B cell (primary cell): ENCODE measurements around the gene CELF2. TPM values are rescaled to one million over a fixed set of nuclear protein-coding genes. Genes with fewer than 3 reads are reported as not detected.

Source experiments
- ATAC-seq: fragments of 200-7000 bp; cut with Tn5 transposase; one replicate; pipeline ENCODE4 v1.10.0; 2021; ENCODE audit warnings: low read depth, mild to moderate bottlenecking, moderate number of reproducible peaks, moderate library complexity
- CTCF ChIA-PET: fragments of 350-600 bp; sonication (Branson Sonifier 250); formaldehyde crosslinking; loops from one replicate; lab custom pipeline; 2021; ENCODE audit warnings: antibody characterized with exemption, inconsistent platforms; lab: Charles Lee
- POLR2A ChIA-PET: fragments of 350-600 bp; sonication (Branson Sonifier 250); formaldehyde crosslinking; loops from one replicate; lab custom pipeline; 2021; ENCODE audit warnings: antibody characterized with exemption; lab: Charles Lee
- DNase-seq: peaks from one replicate; pipeline ENCODE4 v3.0.0; 2013
- H2AFZ ChIP-seq: 2 replicates; pipeline ENCODE4 v1.6.1; 2012; ENCODE audit warnings: mild to moderate bottlenecking, low read depth, low read length; ENCODE audit not compliant: insufficient read depth, poor library complexity, severe bottlenecking
- H3K27ac ChIP-seq, 2 donors: 1 replicate in 1 of 2; 2 replicates in 1 of 2; pipeline ENCODE4 v1.5.1; 2012 to 2013; ENCODE audit warnings: low read length in 2 of 2, mild to moderate bottlenecking in 2 of 2, moderate library complexity in 1 of 2
- H3K27me3 ChIP-seq, 4 experiments: fragments of 200-600 bp in 1 of 4; sonication (generic) in 1 of 4; replicated peaks in 1 of 4; 1 replicate in 2 of 4; 2 replicates in 2 of 4; pipeline versions ENCODE4 v1.6.1 to v1.7.0; 2013 to 2016; ENCODE audit warnings: low read length in 3 of 4, mild to moderate bottlenecking in 2 of 4, mixed read lengths in 1 of 4, moderate library complexity in 1 of 4; ENCODE audit not compliant: insufficient read depth in 4 of 4, control insufficient read depth in 3 of 4; ENCODE audit errors: control extremely low read depth in 1 of 4
- H3K36me3 ChIP-seq, 2 experiments: replicated peaks in 1 of 2; 1 replicate in 1 of 2; 2 replicates in 1 of 2; pipeline versions ENCODE4 v1.6.1 to v1.7.1; 2013; ENCODE audit warnings: low read length in 1 of 2; ENCODE audit not compliant: insufficient read depth in 2 of 2, control insufficient read depth in 1 of 2; ENCODE audit errors: control extremely low read depth in 1 of 2, extremely low read depth in 1 of 2
- H3K4me1 ChIP-seq, 2 donors: fragments of 200-600 bp in 1 of 2; sonication (generic) in 1 of 2; 1 replicate in 1 of 2; 2 replicates in 1 of 2; pipeline versions ENCODE4 v1.5.1 to v1.6.1; 2013 to 2017; ENCODE audit warnings: low read length in 2 of 2; ENCODE audit not compliant: control insufficient read depth in 2 of 2, insufficient read depth in 2 of 2
- H3K4me2 ChIP-seq: replicated peaks from 2 replicates; pipeline ENCODE3; 2012; ENCODE audit warnings: mild to moderate bottlenecking, low read depth, low read length; ENCODE audit not compliant: poor library complexity, severe bottlenecking
- H3K4me3 ChIP-seq, 5 experiments: fragments of 200-600 bp in 1 of 5; sonication (generic) in 1 of 5; 1 replicate in 3 of 5; 2 replicates in 2 of 5; pipeline versions ENCODE4 v1.5.1 to v1.7.0; 2011 to 2016; ENCODE audit warnings: low read length in 4 of 5, mild to moderate bottlenecking in 4 of 5, low read depth in 2 of 5, control low read depth in 1 of 5, moderate library complexity in 1 of 5; ENCODE audit not compliant: insufficient read depth in 1 of 5; ENCODE audit errors: control extremely low read depth in 1 of 5, extremely low read depth in 1 of 5
- H3K79me2 ChIP-seq: fragments of 200-600 bp; sonication (generic); one replicate; pipeline ENCODE4 v1.6.0; 2016; ENCODE audit warnings: low read length; ENCODE audit not compliant: control insufficient read depth, insufficient read depth
- H3K9ac ChIP-seq: fragments of 200-600 bp; sonication (generic); 2 replicates; pipeline ENCODE4 v1.6.1; 2017; ENCODE audit warnings: mild to moderate bottlenecking, low read length, moderate library complexity
- H3K9me3 ChIP-seq, 3 donors: one replicate each; pipeline versions ENCODE4 v1.6.1 to v1.7.1; 2013; ENCODE audit warnings: low read length in 2 of 3; ENCODE audit not compliant: control insufficient read depth in 2 of 3, insufficient read depth in 1 of 3; ENCODE audit errors: control extremely low read depth in 1 of 3
- H4K20me1 ChIP-seq: 2 replicates; pipeline ENCODE4 v1.6.0; 2012; ENCODE audit warnings: mild to moderate bottlenecking, low read length; ENCODE audit not compliant: insufficient read depth, control insufficient read depth, poor library complexity, severe bottlenecking
- H3K27ac Mint-ChIP-seq: one replicate; pipeline ENCODE4 v1.8.0; 2021; ENCODE audit warnings: mixed read lengths
- H3K27me3 Mint-ChIP-seq: one replicate; pipeline ENCODE4 v1.8.0; 2021; ENCODE audit warnings: mixed read lengths
- H3K4me1 Mint-ChIP-seq: one replicate; pipeline ENCODE4 v1.8.0; 2021; ENCODE audit warnings: mixed read lengths
- H3K4me3 Mint-ChIP-seq: one replicate; pipeline ENCODE4 v1.8.0; 2021; ENCODE audit warnings: mixed read lengths
- H3K9me3 Mint-ChIP-seq: one replicate; pipeline ENCODE4 v1.8.0; 2022; ENCODE audit warnings: mixed read lengths; ENCODE audit not compliant: insufficient read depth
- EZH2 ChIP-seq: IDR thresholded peaks from 2 replicates; pipeline ENCODE4 v1.6.1; 2012; ENCODE audit warnings: borderline replicate concordance, low read depth, mild to moderate bottlenecking, moderate library complexity, low read length; ENCODE audit not compliant: insufficient read depth, poor library complexity, severe bottlenecking
- WGBS: methylation state at CpG from one replicate; pipeline ENCODE4 v1.1.5; 2013; ENCODE audit warnings: missing lambda C conversion rate; ENCODE audit not compliant: insufficient coverage; 5-methylcytosine and 5-hydroxymethylcytosine counted together
- intact Hi-C: fragments of 100-400 bp; cut with micrococcal nuclease; formaldehyde crosslinking; loops from one replicate; pipeline ENCODE4 v1.10.0; 2022
- polyA plus RNA-seq: library from polyadenylated mRNA; depleted of rRNA; stranded (reverse); fragments of >200 nt; gene quantifications from 2 replicates; pipeline ENCODE4 v1.2.3, GENCODE V29; 2012
- total RNA-seq, 2 donors: library from RNA; stranded (reverse); fragments of 120-200 nt in 1 of 2; gene quantifications; 1 replicate in 1 of 2; 2 replicates in 1 of 2; pipeline versions ENCODE4 v1.2.3 to v1.2.4, GENCODE V29; 2013 to 2022
- TF ChIP-seq, protein P1 (sequence below): fragments of 200-600 bp; IDR thresholded peaks from one replicate; pipeline ENCODE4 v1.8.0; 2022; ENCODE audit warnings: antibody characterized with exemption, mild to moderate bottlenecking

Gene CELF2
- total and polyA plus RNA-seq, 2 donors (not counting 1 experiment from before 2014, with no cell fraction given) = 59.5 to 112 TPM

DNA sequence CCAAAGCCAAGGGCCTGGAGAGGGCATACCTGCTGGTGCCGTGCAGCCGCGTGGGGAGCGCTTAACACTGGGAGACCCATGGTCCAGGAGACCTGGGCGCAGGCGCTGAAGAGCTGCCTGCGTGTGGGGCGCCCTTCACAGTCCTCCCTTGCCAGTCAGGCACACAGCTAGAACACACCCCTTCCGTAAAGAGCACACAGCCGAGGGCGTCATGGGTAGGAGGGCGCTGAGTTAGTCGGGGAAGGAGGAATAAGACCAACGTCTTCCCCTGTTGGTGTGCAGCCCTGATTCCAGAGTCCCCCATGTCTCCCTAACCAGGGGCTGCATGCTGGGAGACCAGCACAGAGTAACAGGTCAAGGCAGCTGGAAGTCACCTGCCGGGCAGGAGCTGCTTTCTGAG is 319.8 kb downstream of the CELF2 start:
- Histone ChIP-seq H3K79me2 (no peaks in the 10 kb centered on the region), H3K27me3 (no peaks in the 10 kb centered on the region), H3K9ac (no peak overlapping the region), H3K4me2 (no peak overlapping the region), H3K9me3 (no peaks in the 10 kb centered on the region), H2AFZ (no peak overlapping the region), H3K4me1 (peaks cover 13 to 20% of the 10 kb centered on the region in 2 donors), H3K27ac (peak overlapping the region in 1 of 2 donors; percentile 20), H3K4me3 (no peak overlapping the region), H4K20me1 (peaks cover 7% of the 10 kb centered on the region), H3K36me3 (peaks cover 2 to 12% of the 10 kb centered on the region in 2 experiments)
- H3K4me1 Mint-ChIP-seq = peaks cover 28% of the 10 kb centered on the region
- ChIA-PET POLR2A (interaction anchor here (0.6 kb wide), 1 partner anchor 82 kb away, joined by 3 read pairs; no protein-coding TSS in a partner anchor), CTCF (interaction anchor here (1.3 kb wide), 1 partner anchor 87 kb away, joined by 4 read pairs; no protein-coding TSS in a partner anchor)
- no peak overlapping the region for H3K27ac Mint-ChIP-seq
- 81% methylated on average over 14 of the region's 15 CpGs for WGBS
- ATAC-seq (peak; percentile 10), DNase-seq (peak; percentile 36)
- no peaks in the 10 kb centered on the region for H3K9me3 Mint-ChIP-seq
- TF ChIP-seq, protein P1, sequence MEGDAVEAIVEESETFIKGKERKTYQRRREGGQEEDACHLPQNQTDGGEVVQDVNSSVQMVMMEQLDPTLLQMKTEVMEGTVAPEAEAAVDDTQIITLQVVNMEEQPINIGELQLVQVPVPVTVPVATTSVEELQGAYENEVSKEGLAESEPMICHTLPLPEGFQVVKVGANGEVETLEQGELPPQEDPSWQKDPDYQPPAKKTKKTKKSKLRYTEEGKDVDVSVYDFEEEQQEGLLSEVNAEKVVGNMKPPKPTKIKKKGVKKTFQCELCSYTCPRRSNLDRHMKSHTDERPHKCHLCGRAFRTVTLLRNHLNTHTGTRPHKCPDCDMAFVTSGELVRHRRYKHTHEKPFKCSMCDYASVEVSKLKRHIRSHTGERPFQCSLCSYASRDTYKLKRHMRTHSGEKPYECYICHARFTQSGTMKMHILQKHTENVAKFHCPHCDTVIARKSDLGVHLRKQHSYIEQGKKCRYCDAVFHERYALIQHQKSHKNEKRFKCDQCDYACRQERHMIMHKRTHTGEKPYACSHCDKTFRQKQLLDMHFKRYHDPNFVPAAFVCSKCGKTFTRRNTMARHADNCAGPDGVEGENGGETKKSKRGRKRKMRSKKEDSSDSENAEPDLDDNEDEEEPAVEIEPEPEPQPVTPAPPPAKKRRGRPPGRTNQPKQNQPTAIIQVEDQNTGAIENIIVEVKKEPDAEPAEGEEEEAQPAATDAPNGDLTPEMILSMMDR = no peak
- TF ChIP-seq EZH2 = no peak
- H3K27me3 Mint-ChIP-seq = no peaks in the 10 kb centered on the region
- H3K4me3 Mint-ChIP-seq = no peak overlapping the region
- intact Hi-C loops = no loop called here

DNA sequence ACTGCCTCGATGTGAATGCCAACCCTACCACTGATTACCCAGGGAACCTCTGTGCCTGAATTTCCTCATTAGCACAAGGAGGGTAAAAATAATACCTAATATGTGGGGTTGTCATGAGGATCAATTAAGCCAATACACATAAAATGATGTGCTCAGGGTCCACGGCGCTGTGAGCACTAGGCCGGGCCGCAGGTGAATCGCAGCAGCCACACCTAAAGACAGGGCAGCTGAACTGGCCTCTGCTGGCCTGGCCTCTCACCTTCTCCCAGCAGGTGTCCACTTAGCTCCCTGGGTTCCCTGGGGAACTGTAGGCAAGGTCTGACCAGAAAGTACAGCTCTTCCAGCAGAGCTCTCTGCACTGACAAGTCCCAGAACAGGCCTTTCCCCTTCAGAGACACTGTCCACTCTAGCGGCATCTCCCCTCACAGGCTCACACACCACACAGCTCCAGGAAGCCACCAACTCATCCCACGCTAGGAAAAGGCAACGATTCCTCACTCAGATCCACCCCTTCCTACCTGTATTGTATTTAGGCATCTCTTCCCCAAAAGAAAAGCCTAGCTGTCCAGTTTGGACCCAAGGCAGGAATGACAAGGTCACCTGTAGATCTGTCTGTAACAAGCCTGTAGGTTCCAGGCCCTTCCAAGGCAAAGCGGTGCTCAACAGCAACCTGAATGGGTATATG is 320.6 kb downstream of the CELF2 start:
- Histone ChIP-seq H3K4me3 (no peak overlapping the region), H3K79me2 (no peaks in the 10 kb centered on the region), H3K27ac (no peak overlapping the region), H3K4me2 (no peak overlapping the region), H2AFZ (no peak overlapping the region), H3K36me3 (peaks cover 0 to 5% of the 10 kb centered on the region in 2 experiments), H3K27me3 (no peaks in the 10 kb centered on the region), H4K20me1 (peaks cover 4% of the 10 kb centered on the region), H3K9me3 (no peaks in the 10 kb centered on the region), H3K9ac (no peak overlapping the region), H3K4me1 (peaks cover 13 to 20% of the 10 kb centered on the region in 2 donors)
- H3K27ac Mint-ChIP-seq = peak overlapping the region; percentile 59
- ChIA-PET CTCF (interaction anchor here (0.6 to 1.3 kb wide), 2 partner anchors 83 to 86 kb away, joined by 3 to 4 read pairs; no protein-coding TSS in a partner anchor), POLR2A (no interaction called here)
- peaks cover 23% of the 10 kb centered on the region for H3K4me1 Mint-ChIP-seq
- H3K27me3 Mint-ChIP-seq = no peaks in the 10 kb centered on the region
- WGBS = 92% methylated on average over 9 of the region's 10 CpGs
- intact Hi-C loops = no loop called here
- no peak for DNase-seq
- TF ChIP-seq EZH2 = no peak
- TF ChIP-seq, protein P1 = no peak
- H3K4me3 Mint-ChIP-seq = no peak overlapping the region
- no peak for ATAC-seq
- no peaks in the 10 kb centered on the region for H3K9me3 Mint-ChIP-seq
